WTC11 (cell line): ENCODE results near the gene BABAM2. TPM values are rescaled to one million over a fixed set of nuclear protein-coding genes. Genes with fewer than 3 reads are reported as not detected.

Source experiments
- ATAC-seq: fragments of 200-7000 bp; cut with Tn5 transposase; 2 replicates; pipeline ENCODE4 v1.10.0; 2021; ENCODE audit warnings: mild to moderate bottlenecking, moderate library complexity
- CTCF ChIA-PET: fragments of 300-600 bp; sonication (Branson Sonifier 250); formaldehyde crosslinking; loops from one replicate; lab custom pipeline; 2021; ENCODE audit warnings: antibody characterized with exemption; lab: Charles Lee
- POLR2A ChIA-PET: fragments of 350-600 bp; sonication (Branson Sonifier 250); formaldehyde crosslinking; loops from one replicate; lab custom pipeline; 2021; ENCODE audit warnings: antibody characterized with exemption; lab: Charles Lee
- DNase-seq: peaks from one replicate; pipeline ENCODE4 v3.0.0; 2021; ENCODE audit warnings: low spot score
- H3K27ac Mint-ChIP-seq: 2 replicates; pipeline ENCODE4 v1.8.0; 2021; ENCODE audit warnings: mixed read lengths
- H3K27me3 Mint-ChIP-seq: 2 replicates; pipeline ENCODE4 v1.8.0; 2021; ENCODE audit warnings: low read depth, mild to moderate bottlenecking, moderate library complexity, mixed read lengths
- H3K36me3 Mint-ChIP-seq: 2 replicates; pipeline ENCODE4 v1.8.0; 2021; ENCODE audit warnings: mixed read lengths
- H3K4me1 Mint-ChIP-seq: 2 replicates; pipeline ENCODE4 v1.8.0; 2022; ENCODE audit warnings: mixed read lengths
- H3K4me3 Mint-ChIP-seq: 2 replicates; pipeline ENCODE4 v1.8.0; 2021; ENCODE audit warnings: mild to moderate bottlenecking, moderate library complexity, mixed read lengths
- H3K9me3 Mint-ChIP-seq: 2 replicates; pipeline ENCODE4 v1.8.0; 2021; ENCODE audit warnings: mixed read lengths
- AFF4 ChIP-seq: sonication (generic); formaldehyde crosslinking; IDR thresholded peaks from 2 replicates; pipeline ENCODE4 v1.8.1; 2023; ENCODE audit warnings: mild to moderate bottlenecking, missing genetic modification reagents, borderline replicate concordance
- CBFB ChIP-seq: sonication (generic); formaldehyde crosslinking; IDR thresholded peaks from 2 replicates; pipeline ENCODE4 v1.8.1; 2022; ENCODE audit warnings: mild to moderate bottlenecking, low read depth, missing genetic modification reagents
- GTF2I ChIP-seq: fragments of 250-450 bp; sonication (Bioruptor Pico); conservative IDR thresholded peaks from 2 replicates; pipeline ENCODE4 v1.4.0; 2021; ENCODE audit warnings: mild to moderate bottlenecking
- JAZF1 ChIP-seq: fragments of 250-450 bp; sonication (Bioruptor Pico); IDR thresholded peaks from 2 replicates; pipeline ENCODE4 v1.9.0; 2021; ENCODE audit warnings: moderate library complexity, mild to moderate bottlenecking, inconsistent platforms
- MYBL2 ChIP-seq: sonication (generic); formaldehyde crosslinking; IDR thresholded peaks from 2 replicates; pipeline ENCODE4 v1.8.1; 2023; ENCODE audit warnings: mild to moderate bottlenecking, moderate library complexity, missing genetic modification reagents
- PRRX2 ChIP-seq: fragments of 250-450 bp; sonication (Bioruptor Pico); IDR thresholded peaks from 2 replicates; pipeline ENCODE4 v1.8.0; 2021; ENCODE audit warnings: mild to moderate bottlenecking
- TEAD4 ChIP-seq: sonication (generic); formaldehyde crosslinking; IDR thresholded peaks from 2 replicates; pipeline ENCODE4 v1.8.0; 2022; ENCODE audit warnings: mild to moderate bottlenecking, missing genetic modification reagents
- USF1 ChIP-seq: sonication (generic); formaldehyde crosslinking; IDR thresholded peaks from 2 replicates; pipeline ENCODE4 v1.8.0; 2022; ENCODE audit warnings: mild to moderate bottlenecking, missing genetic modification reagents
- ZNF263 ChIP-seq: sonication (generic); formaldehyde crosslinking; IDR thresholded peaks from 2 replicates; pipeline ENCODE4 v1.8.1; 2022; ENCODE audit warnings: low read depth, mild to moderate bottlenecking, moderate library complexity, missing genetic modification reagents
- total RNA-seq: library from RNA; stranded (reverse); gene quantifications from 3 replicates; pipeline ENCODE4 v1.2.3, GENCODE V29; 2021
- TF ChIP-seq, protein P1 (sequence below): sonication (generic); formaldehyde crosslinking; conservative IDR thresholded peaks from 2 replicates; pipeline ENCODE4 v1.8.1; 2023; ENCODE audit warnings: mild to moderate bottlenecking, low read depth, missing genetic modification reagents, moderate library complexity
- TF ChIP-seq, protein P2 (sequence below): fragments of 250-450 bp; sonication (Bioruptor Pico); IDR thresholded peaks from 2 replicates; pipeline ENCODE4 v1.9.0; 2021; ENCODE audit warnings: moderate library complexity, mild to moderate bottlenecking, inconsistent platforms, borderline replicate concordance
- TF ChIP-seq, protein P3 (sequence below): sonication (generic); formaldehyde crosslinking; IDR thresholded peaks from 2 replicates; pipeline ENCODE4 v1.8.0; 2022; ENCODE audit warnings: missing genetic modification reagents

The BABAM2 gene
- total RNA-seq, 1 experiment from 2014 or later: 16.5 TPM

DNA sequence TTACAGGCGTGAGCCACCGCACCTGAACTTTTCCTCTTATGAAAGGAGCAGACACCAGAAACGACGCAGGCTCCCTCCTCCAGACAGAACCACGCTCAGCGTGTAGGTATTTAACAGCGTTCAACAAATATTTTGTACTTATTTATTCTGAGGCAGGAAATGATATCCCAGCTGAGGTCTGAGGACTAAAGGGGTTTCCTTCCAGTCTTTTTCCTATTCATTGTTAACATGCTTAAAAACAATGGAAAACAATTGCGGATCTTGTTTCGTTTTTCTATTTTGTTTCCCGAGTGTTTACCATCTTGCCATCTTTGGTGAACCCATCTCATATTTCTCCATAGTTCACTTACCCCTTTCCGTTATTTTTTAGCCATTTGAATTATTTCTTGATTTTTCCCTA lies 458.4 kb downstream of the BABAM2 start:
- ATAC-seq: no peak
- Mint-ChIP-seq H3K27me3 (no peaks in the 10 kb centered on the region), H3K27ac (no peak overlapping the region), H3K4me1 (peaks cover 10% of the 10 kb centered on the region; the same call in 1 of the 2 replicates), H3K36me3 (no peaks in the 10 kb centered on the region), H3K9me3 (no peaks in the 10 kb centered on the region), H3K4me3 (no peak overlapping the region)
- no peak for TF ChIP-seq USF1 (CRISPR knock-in tag)
- no peak for TF ChIP-seq ZNF263
- TF ChIP-seq PRRX2 (CRISPR knock-in tag): no peak
- TF ChIP-seq AFF4 (CRISPR knock-in tag): no peak
- no peak for TF ChIP-seq CBFB (CRISPR knock-in tag)
- no peak for TF ChIP-seq MYBL2 (CRISPR knock-in tag)
- no peak for TF ChIP-seq TEAD4 (CRISPR knock-in tag)
- TF ChIP-seq, protein P1, sequence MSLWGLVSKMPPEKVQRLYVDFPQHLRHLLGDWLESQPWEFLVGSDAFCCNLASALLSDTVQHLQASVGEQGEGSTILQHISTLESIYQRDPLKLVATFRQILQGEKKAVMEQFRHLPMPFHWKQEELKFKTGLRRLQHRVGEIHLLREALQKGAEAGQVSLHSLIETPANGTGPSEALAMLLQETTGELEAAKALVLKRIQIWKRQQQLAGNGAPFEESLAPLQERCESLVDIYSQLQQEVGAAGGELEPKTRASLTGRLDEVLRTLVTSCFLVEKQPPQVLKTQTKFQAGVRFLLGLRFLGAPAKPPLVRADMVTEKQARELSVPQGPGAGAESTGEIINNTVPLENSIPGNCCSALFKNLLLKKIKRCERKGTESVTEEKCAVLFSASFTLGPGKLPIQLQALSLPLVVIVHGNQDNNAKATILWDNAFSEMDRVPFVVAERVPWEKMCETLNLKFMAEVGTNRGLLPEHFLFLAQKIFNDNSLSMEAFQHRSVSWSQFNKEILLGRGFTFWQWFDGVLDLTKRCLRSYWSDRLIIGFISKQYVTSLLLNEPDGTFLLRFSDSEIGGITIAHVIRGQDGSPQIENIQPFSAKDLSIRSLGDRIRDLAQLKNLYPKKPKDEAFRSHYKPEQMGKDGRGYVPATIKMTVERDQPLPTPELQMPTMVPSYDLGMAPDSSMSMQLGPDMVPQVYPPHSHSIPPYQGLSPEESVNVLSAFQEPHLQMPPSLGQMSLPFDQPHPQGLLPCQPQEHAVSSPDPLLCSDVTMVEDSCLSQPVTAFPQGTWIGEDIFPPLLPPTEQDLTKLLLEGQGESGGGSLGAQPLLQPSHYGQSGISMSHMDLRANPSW: no peak
- TF ChIP-seq, protein P2, sequence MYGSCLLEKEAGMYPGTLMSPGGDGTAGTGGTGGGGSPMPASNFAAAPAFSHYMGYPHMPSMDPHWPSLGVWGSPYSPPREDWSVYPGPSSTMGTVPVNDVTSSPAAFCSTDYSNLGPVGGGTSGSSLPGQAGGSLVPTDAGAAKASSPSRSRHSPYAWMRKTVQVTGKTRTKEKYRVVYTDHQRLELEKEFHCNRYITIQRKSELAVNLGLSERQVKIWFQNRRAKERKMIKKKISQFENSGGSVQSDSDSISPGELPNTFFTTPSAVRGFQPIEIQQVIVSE (CRISPR knock-in tag): no peak
- TF ChIP-seq JAZF1 (CRISPR knock-in tag): no peak
- CTCF ChIA-PET: no interaction called here
- POLR2A ChIA-PET: no interaction called here
- DNase-seq: no peak

- no peaks in the 10 kb centered on the region for H3K27me3 Mint-ChIP-seq
- TF ChIP-seq, protein P3, sequence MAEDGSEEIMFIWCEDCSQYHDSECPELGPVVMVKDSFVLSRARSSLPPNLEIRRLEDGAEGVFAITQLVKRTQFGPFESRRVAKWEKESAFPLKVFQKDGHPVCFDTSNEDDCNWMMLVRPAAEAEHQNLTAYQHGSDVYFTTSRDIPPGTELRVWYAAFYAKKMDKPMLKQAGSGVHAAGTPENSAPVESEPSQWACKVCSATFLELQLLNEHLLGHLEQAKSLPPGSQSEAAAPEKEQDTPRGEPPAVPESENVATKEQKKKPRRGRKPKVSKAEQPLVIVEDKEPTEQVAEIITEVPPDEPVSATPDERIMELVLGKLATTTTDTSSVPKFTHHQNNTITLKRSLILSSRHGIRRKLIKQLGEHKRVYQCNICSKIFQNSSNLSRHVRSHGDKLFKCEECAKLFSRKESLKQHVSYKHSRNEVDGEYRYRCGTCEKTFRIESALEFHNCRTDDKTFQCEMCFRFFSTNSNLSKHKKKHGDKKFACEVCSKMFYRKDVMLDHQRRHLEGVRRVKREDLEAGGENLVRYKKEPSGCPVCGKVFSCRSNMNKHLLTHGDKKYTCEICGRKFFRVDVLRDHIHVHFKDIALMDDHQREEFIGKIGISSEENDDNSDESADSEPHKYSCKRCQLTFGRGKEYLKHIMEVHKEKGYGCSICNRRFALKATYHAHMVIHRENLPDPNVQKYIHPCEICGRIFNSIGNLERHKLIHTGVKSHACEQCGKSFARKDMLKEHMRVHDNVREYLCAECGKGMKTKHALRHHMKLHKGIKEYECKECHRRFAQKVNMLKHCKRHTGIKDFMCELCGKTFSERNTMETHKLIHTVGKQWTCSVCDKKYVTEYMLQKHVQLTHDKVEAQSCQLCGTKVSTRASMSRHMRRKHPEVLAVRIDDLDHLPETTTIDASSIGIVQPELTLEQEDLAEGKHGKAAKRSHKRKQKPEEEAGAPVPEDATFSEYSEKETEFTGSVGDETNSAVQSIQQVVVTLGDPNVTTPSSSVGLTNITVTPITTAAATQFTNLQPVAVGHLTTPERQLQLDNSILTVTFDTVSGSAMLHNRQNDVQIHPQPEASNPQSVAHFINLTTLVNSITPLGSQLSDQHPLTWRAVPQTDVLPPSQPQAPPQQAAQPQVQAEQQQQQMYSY (CRISPR knock-in tag): no peak
- TF ChIP-seq ZNF263: no peak
- TF ChIP-seq GTF2I (CRISPR knock-in tag): no peak
- no peaks in the 10 kb centered on the region for H3K9me3 Mint-ChIP-seq
- CTCF ChIA-PET: interaction anchor here (0.8 to 1.7 kb wide), 3 partner anchors 8 to 666 kb away, joined by 4 read pairs; no protein-coding TSS in a partner anchor
- H3K27ac Mint-ChIP-seq: 0 out of 2 replicates have a peak overlapping the region, but pooled peaks have one; percentile 5
- H3K4me3 Mint-ChIP-seq: no peak overlapping the region
- H3K4me1 Mint-ChIP-seq: peaks cover 10% of the 10 kb centered on the region; the same call in 1 of the 2 replicates
- DNase-seq (no peak), ATAC-seq (no peak)
- H3K36me3 Mint-ChIP-seq: no peaks in the 10 kb centered on the region
- POLR2A ChIA-PET: no interaction called here
These were observed 459.1 kb downstream of the BABAM2 start for GRCh38 chr2:28349546-28350165.
